Liver (tissue), 9 donors: ENCODE measurements around the gene PLCB1. TPM values are rescaled to one million over a fixed set of nuclear protein-coding genes. Genes with fewer than 3 reads are reported as not detected.

Experiments
- DNase-seq: peaks from one replicate; pipeline ENCODE4 v3.0.0-alpha.2; 2017; ENCODE audit warnings: low spot score
- H3K27ac ChIP-seq, 2 donors: one replicate each; pipeline ENCODE4 v1.7.0; 2013; ENCODE audit warnings: inconsistent platforms in 2 of 2, low read length in 2 of 2, control low read depth in 1 of 2, low read depth in 1 of 2, mild to moderate bottlenecking in 1 of 2
- H3K27me3 ChIP-seq, 4 donors: one replicate each; pipeline versions ENCODE4 v1.6.1 to v1.7.0; 2013; ENCODE audit warnings: low read length in 3 of 4, inconsistent platforms in 1 of 4, mild to moderate bottlenecking in 1 of 4, moderate library complexity in 1 of 4; ENCODE audit not compliant: control insufficient read depth in 4 of 4, insufficient read depth in 4 of 4
- H3K36me3 ChIP-seq, 4 donors: one replicate each; pipeline versions ENCODE4 v1.6.1 to v1.7.0; 2013; ENCODE audit warnings: low read length in 3 of 4, mild to moderate bottlenecking in 3 of 4, low read depth in 1 of 4, moderate library complexity in 1 of 4; ENCODE audit not compliant: control insufficient read depth in 4 of 4, insufficient read depth in 3 of 4
- H3K4me1 ChIP-seq, 4 donors: one replicate each; pipeline versions ENCODE4 v1.6.1 to v1.7.0; 2013; ENCODE audit warnings: low read length in 3 of 4, mild to moderate bottlenecking in 3 of 4, moderate library complexity in 1 of 4; ENCODE audit not compliant: control insufficient read depth in 4 of 4, insufficient read depth in 4 of 4
- H3K4me3 ChIP-seq, 3 donors: one replicate each; pipeline versions ENCODE4 v1.6.1 to v1.7.0; 2013; ENCODE audit warnings: low read length in 3 of 3, control low read depth in 1 of 3, low read depth in 1 of 3, mild to moderate bottlenecking in 1 of 3
- H3K9ac ChIP-seq, 2 donors: one replicate each; pipeline ENCODE4 v1.7.0; 2013; ENCODE audit warnings: low read length in 2 of 2, mild to moderate bottlenecking in 2 of 2, moderate library complexity in 2 of 2, control low read depth in 1 of 2, low read depth in 1 of 2
- H3K9me3 ChIP-seq, 4 donors: one replicate each; pipeline versions ENCODE4 v1.6.1 to v1.7.0; 2013; ENCODE audit warnings: low read length in 3 of 4; ENCODE audit not compliant: control insufficient read depth in 4 of 4
- ATF3 ChIP-seq: IDR thresholded peaks from 2 replicates; pipeline ENCODE4 v1.6.1; 2016; ENCODE audit warnings: antibody characterized with exemption
- EGR1 ChIP-seq, 2 donors: IDR thresholded peaks; 2 replicates each; pipeline ENCODE4 v1.6.1; 2016 to 2018; ENCODE audit warnings: antibody characterized with exemption in 2 of 2, low read depth in 2 of 2
- FOXA1 ChIP-seq: IDR thresholded peaks from 2 replicates; pipeline ENCODE4 v1.6.1; 2016; ENCODE audit warnings: antibody characterized with exemption
- FOXA2 ChIP-seq: IDR thresholded peaks from 2 replicates; pipeline ENCODE4 v1.6.1; 2016; ENCODE audit warnings: antibody characterized with exemption
- GABPA ChIP-seq, 2 donors: IDR thresholded peaks in 1 of 2; conservative IDR thresholded peaks in 1 of 2; 2 replicates each; pipeline ENCODE4 v1.6.1; 2016; ENCODE audit warnings: antibody characterized with exemption in 2 of 2, mild to moderate bottlenecking in 1 of 2, moderate library complexity in 1 of 2
- HNF4A ChIP-seq, 2 donors: conservative IDR thresholded peaks; 2 replicates each; pipeline ENCODE4 v1.6.1; 2016; ENCODE audit warnings: antibody characterized with exemption in 2 of 2, mild to moderate bottlenecking in 2 of 2
- HNF4G ChIP-seq: IDR thresholded peaks from 2 replicates; pipeline ENCODE4 v1.6.1; 2016; ENCODE audit warnings: antibody characterized with exemption
- JUND ChIP-seq, 2 donors: IDR thresholded peaks; 2 replicates each; pipeline ENCODE4 v1.6.1; 2016; ENCODE audit warnings: antibody characterized with exemption in 2 of 2
- MAX ChIP-seq: IDR thresholded peaks from 2 replicates; pipeline ENCODE4 v1.6.1; 2016; ENCODE audit warnings: antibody characterized with exemption
- NR2F2 ChIP-seq: IDR thresholded peaks from 2 replicates; pipeline ENCODE4 v1.6.1; 2016; ENCODE audit warnings: antibody characterized with exemption
- RAD21 ChIP-seq, 2 donors: IDR thresholded peaks; 2 replicates each; pipeline ENCODE4 v1.6.1; 2016; ENCODE audit warnings: antibody characterized with exemption in 2 of 2, mild to moderate bottlenecking in 2 of 2
- REST ChIP-seq: IDR thresholded peaks from 2 replicates; pipeline ENCODE4 v1.6.1; 2016; ENCODE audit warnings: antibody characterized with exemption, mild to moderate bottlenecking
- RXRA ChIP-seq, 2 donors: IDR thresholded peaks; 2 replicates each; pipeline ENCODE4 v1.6.1; 2017 to 2018; ENCODE audit warnings: antibody characterized with exemption in 2 of 2, mild to moderate bottlenecking in 1 of 2
- SP1 ChIP-seq: IDR thresholded peaks from 2 replicates; pipeline ENCODE4 v1.6.1; 2018; ENCODE audit warnings: antibody characterized with exemption, mild to moderate bottlenecking
- TAF1 ChIP-seq: conservative IDR thresholded peaks from 2 replicates; pipeline ENCODE4 v1.6.1; 2016; ENCODE audit warnings: antibody characterized with exemption, mild to moderate bottlenecking
- YY1 ChIP-seq: IDR thresholded peaks from 2 replicates; pipeline ENCODE4 v1.6.1; 2016; ENCODE audit warnings: antibody characterized with exemption, mild to moderate bottlenecking
- WGBS: extraction: QIAGEN DNeasy Blood & Tissue Kit; methylation state at CpG from one replicate; pipeline ENCODE4 v1.1.7; 2013; 5-methylcytosine and 5-hydroxymethylcytosine counted together
- polyA plus RNA-seq, 2 donors: library from polyadenylated mRNA; stranded (reverse) in 1 of 2; unstranded in 1 of 2; fragments of 200-250 nt in 1 of 2; fragments of >200 nt in 1 of 2; fragmentation: Nextera tagmentation in 1 of 2; extraction: Ambion mirVana in 1 of 2; gene quantifications; one replicate each; pipeline versions ENCODE4 v1.2.1 to v1.2.3, GENCODE V29; 2013 to 2015
- total RNA-seq, 2 donors: library from RNA; depleted of rRNA; stranded (reverse); fragments of >200 nt; gene quantifications; one replicate each; pipeline ENCODE4 v1.2.3, GENCODE V29; 2014
- TF ChIP-seq, protein P1 (sequence below): fragments of 150-350 bp; IDR thresholded peaks from 2 replicates; pipeline ENCODE4 v1.5.1; 2017; ENCODE audit warnings: improper control_type of control experiment, low read depth, low read length; ENCODE audit not compliant: missing input control
- TF ChIP-seq, protein P2 (sequence below): IDR thresholded peaks from 2 replicates; pipeline ENCODE4 v1.6.1; 2016; ENCODE audit warnings: antibody characterized with exemption
- donor health status: healthy.
- donor health status: healthy.
- donor health status: healthy.
- donor health status: healthy.
- donor health status: healthy.

PLCB1 gene
- total and polyA plus RNA-seq, 4 donors = 3.7 to 13.5 (median 5.9) TPM

DNA sequence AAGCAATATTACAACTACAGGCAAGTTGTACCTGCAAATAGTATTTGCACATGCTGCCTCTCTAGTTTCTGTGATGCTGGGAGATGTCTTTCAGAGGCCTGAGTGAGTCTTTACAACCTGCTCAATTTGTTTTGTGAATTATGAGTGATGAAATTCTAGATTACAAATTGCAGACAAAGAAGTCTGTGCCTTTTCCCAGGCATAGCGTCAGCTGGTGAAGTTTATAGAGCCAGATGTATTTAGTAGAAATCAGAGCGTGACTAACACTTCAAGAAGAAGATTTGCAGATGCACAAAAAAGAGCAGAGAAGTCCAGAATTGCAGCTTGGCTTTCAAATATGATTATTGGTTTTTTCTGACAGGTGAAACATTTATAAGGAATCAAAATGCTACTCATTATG, 289.9 kb downstream of the PLCB1 start:
- no peaks in the 10 kb centered on the region for H3K36me3 ChIP-seq
- no peak for TF ChIP-seq ATF3
- TF ChIP-seq FOXA1 = no peak
- no peak for TF ChIP-seq EGR1 (IDR thresholded peaks at IDR 0.05; ENCODE audit: low read depth in 2 of 2)
- TF ChIP-seq HNF4G = no peak
- no peak for TF ChIP-seq MAX
- TF ChIP-seq, protein P1, sequence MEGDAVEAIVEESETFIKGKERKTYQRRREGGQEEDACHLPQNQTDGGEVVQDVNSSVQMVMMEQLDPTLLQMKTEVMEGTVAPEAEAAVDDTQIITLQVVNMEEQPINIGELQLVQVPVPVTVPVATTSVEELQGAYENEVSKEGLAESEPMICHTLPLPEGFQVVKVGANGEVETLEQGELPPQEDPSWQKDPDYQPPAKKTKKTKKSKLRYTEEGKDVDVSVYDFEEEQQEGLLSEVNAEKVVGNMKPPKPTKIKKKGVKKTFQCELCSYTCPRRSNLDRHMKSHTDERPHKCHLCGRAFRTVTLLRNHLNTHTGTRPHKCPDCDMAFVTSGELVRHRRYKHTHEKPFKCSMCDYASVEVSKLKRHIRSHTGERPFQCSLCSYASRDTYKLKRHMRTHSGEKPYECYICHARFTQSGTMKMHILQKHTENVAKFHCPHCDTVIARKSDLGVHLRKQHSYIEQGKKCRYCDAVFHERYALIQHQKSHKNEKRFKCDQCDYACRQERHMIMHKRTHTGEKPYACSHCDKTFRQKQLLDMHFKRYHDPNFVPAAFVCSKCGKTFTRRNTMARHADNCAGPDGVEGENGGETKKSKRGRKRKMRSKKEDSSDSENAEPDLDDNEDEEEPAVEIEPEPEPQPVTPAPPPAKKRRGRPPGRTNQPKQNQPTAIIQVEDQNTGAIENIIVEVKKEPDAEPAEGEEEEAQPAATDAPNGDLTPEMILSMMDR = no peak
- TF ChIP-seq HNF4A (conservative IDR thresholded peaks at IDR 0.05) = no peak
- TF ChIP-seq RXRA (IDR thresholded peaks at IDR 0.05) = no peak
- TF ChIP-seq, protein P2, sequence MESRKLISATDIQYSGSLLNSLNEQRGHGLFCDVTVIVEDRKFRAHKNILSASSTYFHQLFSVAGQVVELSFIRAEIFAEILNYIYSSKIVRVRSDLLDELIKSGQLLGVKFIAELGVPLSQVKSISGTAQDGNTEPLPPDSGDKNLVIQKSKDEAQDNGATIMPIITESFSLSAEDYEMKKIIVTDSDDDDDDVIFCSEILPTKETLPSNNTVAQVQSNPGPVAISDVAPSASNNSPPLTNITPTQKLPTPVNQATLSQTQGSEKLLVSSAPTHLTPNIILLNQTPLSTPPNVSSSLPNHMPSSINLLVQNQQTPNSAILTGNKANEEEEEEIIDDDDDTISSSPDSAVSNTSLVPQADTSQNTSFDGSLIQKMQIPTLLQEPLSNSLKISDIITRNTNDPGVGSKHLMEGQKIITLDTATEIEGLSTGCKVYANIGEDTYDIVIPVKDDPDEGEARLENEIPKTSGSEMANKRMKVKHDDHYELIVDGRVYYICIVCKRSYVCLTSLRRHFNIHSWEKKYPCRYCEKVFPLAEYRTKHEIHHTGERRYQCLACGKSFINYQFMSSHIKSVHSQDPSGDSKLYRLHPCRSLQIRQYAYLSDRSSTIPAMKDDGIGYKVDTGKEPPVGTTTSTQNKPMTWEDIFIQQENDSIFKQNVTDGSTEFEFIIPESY = no peak
- TF ChIP-seq TAF1 = no peak
- no peak for TF ChIP-seq FOXA2
- no peak for TF ChIP-seq GABPA (IDR thresholded peaks at IDR 0.05 in 1 of 2, conservative IDR thresholded peaks at IDR 0.05 in 1 of 2)
- TF ChIP-seq RAD21 (IDR thresholded peaks at IDR 0.05) = no peak
- TF ChIP-seq YY1 = no peak
- TF ChIP-seq SP1 = no peak
- TF ChIP-seq REST = no peak
- no peak for TF ChIP-seq JUND (IDR thresholded peaks at IDR 0.05)
- no peak for TF ChIP-seq NR2F2
- 88% methylated on average over 2 of the region's 2 CpGs for WGBS
- no peaks in the 10 kb centered on the region for H3K9me3 ChIP-seq
- H3K4me1 ChIP-seq = no peaks in the 10 kb centered on the region
- DNase-seq = no peak
- no peak overlapping the region for H3K27ac ChIP-seq
- no peaks in the 10 kb centered on the region for H3K27me3 ChIP-seq
- no peak overlapping the region for H3K4me3 ChIP-seq
- H3K9ac ChIP-seq = no peak overlapping the region
